Measurements from ENCODE around the gene FLNB. TPM values are rescaled to one million over a fixed set of nuclear protein-coding genes. Genes with fewer than 3 reads are reported as not detected.

The FLNB gene
- total and polyA plus RNA-seq, 9 of the 15 experiments (the other 6 are each of a cell fraction or from before 2014, with no cell fraction given), result 9.4 to 48.1 (median 25.6) TPM

DNA sequence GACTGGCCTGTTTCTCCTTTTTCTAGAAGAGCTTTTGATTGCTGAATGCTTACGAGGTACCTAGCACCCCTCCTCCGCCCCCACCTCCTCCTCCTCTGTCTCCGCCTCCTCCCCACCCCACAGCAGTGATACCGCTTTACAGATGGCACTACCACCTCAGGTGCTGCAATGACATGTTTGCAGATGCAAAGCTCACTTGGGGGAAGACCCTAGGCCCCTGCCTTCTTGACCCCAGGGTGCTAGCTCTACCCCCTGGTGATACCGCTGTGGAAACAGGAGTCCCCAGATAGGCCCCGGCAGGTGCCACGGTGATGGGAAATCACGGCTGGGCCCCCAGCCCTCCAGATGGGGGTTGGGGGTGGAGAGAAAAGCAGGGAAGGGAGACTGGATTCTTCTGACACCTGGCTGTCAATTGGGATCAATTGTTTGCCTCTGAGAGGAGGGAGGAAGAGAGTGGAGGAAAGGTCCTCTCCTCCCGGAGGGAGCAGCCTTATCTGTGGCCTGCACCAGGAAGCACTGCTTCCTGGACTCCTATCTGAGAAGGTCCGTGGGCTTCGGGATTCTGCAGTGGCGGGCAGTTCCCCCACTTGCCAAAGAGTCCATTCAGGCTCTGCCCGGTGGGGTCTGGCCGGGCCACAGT lies 164.9 kb downstream of the FLNB start (continued):
- peak in 1 of 3 experiments; percentile 63; a peak in 2 of 6 replicates for TF ChIP-seq ZBTB11 (CRISPR knock-in tag; IDR thresholded peaks at IDR 0.05)
- TF ChIP-seq SMARCA4 (IDR thresholded peaks at IDR 0.05), result peak; percentile 61
- TF ChIP-seq CBFA2T2 (conservative IDR thresholded peaks at IDR 0.05), result peak; percentile 56
- TF ChIP-seq, protein P1, sequence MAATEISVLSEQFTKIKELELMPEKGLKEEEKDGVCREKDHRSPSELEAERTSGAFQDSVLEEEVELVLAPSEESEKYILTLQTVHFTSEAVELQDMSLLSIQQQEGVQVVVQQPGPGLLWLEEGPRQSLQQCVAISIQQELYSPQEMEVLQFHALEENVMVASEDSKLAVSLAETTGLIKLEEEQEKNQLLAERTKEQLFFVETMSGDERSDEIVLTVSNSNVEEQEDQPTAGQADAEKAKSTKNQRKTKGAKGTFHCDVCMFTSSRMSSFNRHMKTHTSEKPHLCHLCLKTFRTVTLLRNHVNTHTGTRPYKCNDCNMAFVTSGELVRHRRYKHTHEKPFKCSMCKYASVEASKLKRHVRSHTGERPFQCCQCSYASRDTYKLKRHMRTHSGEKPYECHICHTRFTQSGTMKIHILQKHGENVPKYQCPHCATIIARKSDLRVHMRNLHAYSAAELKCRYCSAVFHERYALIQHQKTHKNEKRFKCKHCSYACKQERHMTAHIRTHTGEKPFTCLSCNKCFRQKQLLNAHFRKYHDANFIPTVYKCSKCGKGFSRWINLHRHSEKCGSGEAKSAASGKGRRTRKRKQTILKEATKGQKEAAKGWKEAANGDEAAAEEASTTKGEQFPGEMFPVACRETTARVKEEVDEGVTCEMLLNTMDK (IDR thresholded peaks at IDR 0.05; ENCODE audit: borderline replicate concordance, insufficient read depth, low read depth, low read length, poor library complexity, severe bottlenecking), result no peak
- TF ChIP-seq SRSF9 (IDR thresholded peaks at IDR 0.05; ENCODE audit: borderline replicate concordance, low read depth, low read length), result no peak
- peak; percentile 58 for TF ChIP-seq TAL1 (IDR thresholded peaks at IDR 0.05)
- TF ChIP-seq EP300 (IDR thresholded peaks at IDR 0.05; ENCODE audit: low read length), result peak; percentile 45; the same call in 1 of the 2 replicates
- TF ChIP-seq, protein P2, sequence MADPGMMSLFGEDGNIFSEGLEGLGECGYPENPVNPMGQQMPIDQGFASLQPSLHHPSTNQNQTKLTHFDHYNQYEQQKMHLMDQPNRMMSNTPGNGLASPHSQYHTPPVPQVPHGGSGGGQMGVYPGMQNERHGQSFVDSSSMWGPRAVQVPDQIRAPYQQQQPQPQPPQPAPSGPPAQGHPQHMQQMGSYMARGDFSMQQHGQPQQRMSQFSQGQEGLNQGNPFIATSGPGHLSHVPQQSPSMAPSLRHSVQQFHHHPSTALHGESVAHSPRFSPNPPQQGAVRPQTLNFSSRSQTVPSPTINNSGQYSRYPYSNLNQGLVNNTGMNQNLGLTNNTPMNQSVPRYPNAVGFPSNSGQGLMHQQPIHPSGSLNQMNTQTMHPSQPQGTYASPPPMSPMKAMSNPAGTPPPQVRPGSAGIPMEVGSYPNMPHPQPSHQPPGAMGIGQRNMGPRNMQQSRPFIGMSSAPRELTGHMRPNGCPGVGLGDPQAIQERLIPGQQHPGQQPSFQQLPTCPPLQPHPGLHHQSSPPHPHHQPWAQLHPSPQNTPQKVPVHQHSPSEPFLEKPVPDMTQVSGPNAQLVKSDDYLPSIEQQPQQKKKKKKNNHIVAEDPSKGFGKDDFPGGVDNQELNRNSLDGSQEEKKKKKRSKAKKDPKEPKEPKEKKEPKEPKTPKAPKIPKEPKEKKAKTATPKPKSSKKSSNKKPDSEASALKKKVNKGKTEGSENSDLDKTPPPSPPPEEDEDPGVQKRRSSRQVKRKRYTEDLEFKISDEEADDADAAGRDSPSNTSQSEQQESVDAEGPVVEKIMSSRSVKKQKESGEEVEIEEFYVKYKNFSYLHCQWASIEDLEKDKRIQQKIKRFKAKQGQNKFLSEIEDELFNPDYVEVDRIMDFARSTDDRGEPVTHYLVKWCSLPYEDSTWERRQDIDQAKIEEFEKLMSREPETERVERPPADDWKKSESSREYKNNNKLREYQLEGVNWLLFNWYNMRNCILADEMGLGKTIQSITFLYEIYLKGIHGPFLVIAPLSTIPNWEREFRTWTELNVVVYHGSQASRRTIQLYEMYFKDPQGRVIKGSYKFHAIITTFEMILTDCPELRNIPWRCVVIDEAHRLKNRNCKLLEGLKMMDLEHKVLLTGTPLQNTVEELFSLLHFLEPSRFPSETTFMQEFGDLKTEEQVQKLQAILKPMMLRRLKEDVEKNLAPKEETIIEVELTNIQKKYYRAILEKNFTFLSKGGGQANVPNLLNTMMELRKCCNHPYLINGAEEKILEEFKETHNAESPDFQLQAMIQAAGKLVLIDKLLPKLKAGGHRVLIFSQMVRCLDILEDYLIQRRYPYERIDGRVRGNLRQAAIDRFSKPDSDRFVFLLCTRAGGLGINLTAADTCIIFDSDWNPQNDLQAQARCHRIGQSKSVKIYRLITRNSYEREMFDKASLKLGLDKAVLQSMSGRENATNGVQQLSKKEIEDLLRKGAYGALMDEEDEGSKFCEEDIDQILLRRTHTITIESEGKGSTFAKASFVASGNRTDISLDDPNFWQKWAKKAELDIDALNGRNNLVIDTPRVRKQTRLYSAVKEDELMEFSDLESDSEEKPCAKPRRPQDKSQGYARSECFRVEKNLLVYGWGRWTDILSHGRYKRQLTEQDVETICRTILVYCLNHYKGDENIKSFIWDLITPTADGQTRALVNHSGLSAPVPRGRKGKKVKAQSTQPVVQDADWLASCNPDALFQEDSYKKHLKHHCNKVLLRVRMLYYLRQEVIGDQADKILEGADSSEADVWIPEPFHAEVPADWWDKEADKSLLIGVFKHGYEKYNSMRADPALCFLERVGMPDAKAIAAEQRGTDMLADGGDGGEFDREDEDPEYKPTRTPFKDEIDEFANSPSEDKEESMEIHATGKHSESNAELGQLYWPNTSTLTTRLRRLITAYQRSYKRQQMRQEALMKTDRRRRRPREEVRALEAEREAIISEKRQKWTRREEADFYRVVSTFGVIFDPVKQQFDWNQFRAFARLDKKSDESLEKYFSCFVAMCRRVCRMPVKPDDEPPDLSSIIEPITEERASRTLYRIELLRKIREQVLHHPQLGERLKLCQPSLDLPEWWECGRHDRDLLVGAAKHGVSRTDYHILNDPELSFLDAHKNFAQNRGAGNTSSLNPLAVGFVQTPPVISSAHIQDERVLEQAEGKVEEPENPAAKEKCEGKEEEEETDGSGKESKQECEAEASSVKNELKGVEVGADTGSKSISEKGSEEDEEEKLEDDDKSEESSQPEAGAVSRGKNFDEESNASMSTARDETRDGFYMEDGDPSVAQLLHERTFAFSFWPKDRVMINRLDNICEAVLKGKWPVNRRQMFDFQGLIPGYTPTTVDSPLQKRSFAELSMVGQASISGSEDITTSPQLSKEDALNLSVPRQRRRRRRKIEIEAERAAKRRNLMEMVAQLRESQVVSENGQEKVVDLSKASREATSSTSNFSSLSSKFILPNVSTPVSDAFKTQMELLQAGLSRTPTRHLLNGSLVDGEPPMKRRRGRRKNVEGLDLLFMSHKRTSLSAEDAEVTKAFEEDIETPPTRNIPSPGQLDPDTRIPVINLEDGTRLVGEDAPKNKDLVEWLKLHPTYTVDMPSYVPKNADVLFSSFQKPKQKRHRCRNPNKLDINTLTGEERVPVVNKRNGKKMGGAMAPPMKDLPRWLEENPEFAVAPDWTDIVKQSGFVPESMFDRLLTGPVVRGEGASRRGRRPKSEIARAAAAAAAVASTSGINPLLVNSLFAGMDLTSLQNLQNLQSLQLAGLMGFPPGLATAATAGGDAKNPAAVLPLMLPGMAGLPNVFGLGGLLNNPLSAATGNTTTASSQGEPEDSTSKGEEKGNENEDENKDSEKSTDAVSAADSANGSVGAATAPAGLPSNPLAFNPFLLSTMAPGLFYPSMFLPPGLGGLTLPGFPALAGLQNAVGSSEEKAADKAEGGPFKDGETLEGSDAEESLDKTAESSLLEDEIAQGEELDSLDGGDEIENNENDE (IDR thresholded peaks at IDR 0.05; ENCODE audit: low read depth, low read length), result no peak
- peak; percentile 45; the same call in 1 of the 2 replicates for TF ChIP-seq ETV1 (tag; conservative IDR thresholded peaks at IDR 0.05; ENCODE audit: low read depth)
- TF ChIP-seq ZNF830 (CRISPR knock-in tag; IDR thresholded peaks at IDR 0.05), result no peak

All from K562 (cell line).